Calu3 (cell line): ENCODE results near the gene GCC2. TPM values are rescaled to one million over a fixed set of nuclear protein-coding genes. Genes with fewer than 3 reads are reported as not detected.
"Not testable (repeated sequence)": the region's sequence is repeated elsewhere in the genome, so short reads cannot be mapped to it uniquely, and the experiment has no call there.

ENCODE experiments used
- BruUV-seq: library from RNA; stranded (reverse); fragments of 400-500 nt; replicated peaks from 2 replicates; lab custom pipeline; 2021; lab: Mats Ljungman, UMichigan
- CTCF ChIA-PET: fragments of 300-600 bp; sonication (Branson Sonifier 250); formaldehyde crosslinking; loops from one replicate; lab custom pipeline; 2022; ENCODE audit warnings: antibody characterized with exemption; lab: Charles Lee
- DNase-seq: peaks from one replicate; pipeline ENCODE4 v3.0.0; 2022
- H3K27ac Mint-ChIP-seq: one replicate; pipeline ENCODE4 v1.8.0; 2022; ENCODE audit warnings: mixed read lengths; ENCODE audit not compliant: unreplicated experiment
- H3K27me3 Mint-ChIP-seq: one replicate; pipeline ENCODE4 v1.8.0; 2022; ENCODE audit warnings: mixed read lengths; ENCODE audit not compliant: unreplicated experiment
- H3K36me3 Mint-ChIP-seq: one replicate; pipeline ENCODE4 v1.8.0; 2022; ENCODE audit warnings: mild to moderate bottlenecking, moderate library complexity, mixed read lengths; ENCODE audit not compliant: insufficient read depth, unreplicated experiment
- H3K4me1 Mint-ChIP-seq: one replicate; pipeline ENCODE4 v1.8.0; 2022; ENCODE audit warnings: mild to moderate bottlenecking, low read depth, mixed read lengths; ENCODE audit not compliant: unreplicated experiment
- H3K4me3 Mint-ChIP-seq: one replicate; pipeline ENCODE4 v1.8.0; 2022; ENCODE audit warnings: mild to moderate bottlenecking, low read depth, moderate library complexity, mixed read lengths; ENCODE audit not compliant: unreplicated experiment
- H3K9me3 Mint-ChIP-seq: one replicate; pipeline ENCODE4 v1.8.0; 2022; ENCODE audit warnings: low read depth, mixed read lengths; ENCODE audit not compliant: unreplicated experiment
- intact Hi-C: fragments of 100-400 bp; cut with micrococcal nuclease; formaldehyde crosslinking; loops from one replicate; pipeline ENCODE4 v1.10.0; 2022; ENCODE audit not compliant: unreplicated experiment
- total RNA-seq: library from RNA; stranded (reverse); gene quantifications from 2 replicates; pipeline ENCODE4 v1.2.3, GENCODE V29; 2022
- TF ChIP-seq, protein P1 (sequence below): fragments of 200-600 bp; IDR thresholded peaks from one replicate; pipeline ENCODE4 v1.8.0; 2022; ENCODE audit warnings: antibody characterized with exemption; ENCODE audit not compliant: unreplicated experiment

GCC2 gene
- total RNA-seq, 1 experiment from 2014 or later, result 54.9 TPM

DNA sequence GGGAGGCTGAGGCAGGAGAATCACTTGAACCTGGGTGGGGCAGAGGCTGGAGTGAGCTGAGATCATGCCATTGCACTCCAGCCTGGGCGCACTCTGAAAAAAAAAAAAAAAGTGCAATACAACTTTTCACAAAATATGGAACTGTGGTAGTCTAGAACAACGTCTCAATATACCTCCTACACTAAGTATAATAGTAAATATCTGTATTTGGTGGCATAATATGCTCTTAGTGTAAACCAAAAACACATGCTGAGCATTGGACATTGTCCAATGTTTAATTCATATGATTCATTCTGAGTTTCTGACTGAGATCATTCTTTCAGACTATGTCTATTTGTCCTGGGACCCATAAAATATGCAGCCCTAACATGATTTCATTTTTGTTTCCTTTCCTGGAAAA lies 65.5 kb downstream of the GCC2 start:
- H3K9me3 Mint-ChIP-seq, H3K27ac Mint-ChIP-seq, H3K4me1 Mint-ChIP-seq, H3K4me3 Mint-ChIP-seq, CTCF ChIA-PET, intact Hi-C loops, H3K27me3 Mint-ChIP-seq, DNase-seq, H3K36me3 Mint-ChIP-seq, BruUV-seq: not testable (repeated sequence)

DNA sequence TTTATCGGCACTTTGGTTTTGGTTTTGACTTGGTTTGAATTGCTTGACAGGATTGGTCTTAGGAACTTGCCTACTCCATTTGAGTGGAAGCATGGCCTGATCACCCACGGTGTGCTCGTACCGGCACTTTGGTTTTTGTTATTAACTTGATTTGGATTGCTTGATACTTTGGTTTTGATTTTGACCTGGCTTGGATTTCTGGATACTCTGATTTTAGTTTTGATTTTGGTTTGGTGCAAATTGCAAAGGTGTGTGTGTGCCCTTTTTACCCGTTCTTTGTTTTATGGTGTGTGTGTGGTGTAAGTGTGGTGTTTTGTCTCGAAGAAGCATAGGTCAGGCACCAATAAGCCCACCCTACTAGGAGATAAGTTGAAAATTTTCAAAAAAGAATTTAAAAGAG lies 75.7 kb downstream of the GCC2 start:
- H3K9me3 Mint-ChIP-seq, H3K4me3 Mint-ChIP-seq, intact Hi-C loops, H3K4me1 Mint-ChIP-seq, H3K27me3 Mint-ChIP-seq, CTCF ChIA-PET, BruUV-seq, H3K27ac Mint-ChIP-seq, DNase-seq, H3K36me3 Mint-ChIP-seq: not testable (repeated sequence)

DNA sequence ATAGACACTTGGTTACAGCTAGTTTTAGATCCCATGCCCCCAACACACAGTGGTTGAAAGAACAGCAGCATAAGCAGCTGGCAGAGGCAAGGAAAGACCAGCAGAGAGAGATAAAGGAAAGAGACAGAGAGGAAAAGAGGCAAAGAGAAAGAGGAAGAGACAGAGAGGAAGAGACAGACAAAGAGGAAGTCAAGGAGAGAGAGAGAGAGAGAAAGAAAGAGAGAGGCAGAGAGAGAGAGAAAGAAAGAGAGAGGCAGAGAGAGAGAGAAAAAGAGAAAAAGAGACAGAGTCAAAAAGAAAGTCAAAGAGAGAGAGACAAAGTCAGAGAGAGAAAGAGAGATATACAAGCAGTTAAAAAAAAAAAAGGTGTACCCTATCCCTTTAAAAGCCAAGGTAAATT lies 76.3 kb downstream of the GCC2 start:
- not testable (repeated sequence) for H3K27ac Mint-ChIP-seq, BruUV-seq

DNA sequence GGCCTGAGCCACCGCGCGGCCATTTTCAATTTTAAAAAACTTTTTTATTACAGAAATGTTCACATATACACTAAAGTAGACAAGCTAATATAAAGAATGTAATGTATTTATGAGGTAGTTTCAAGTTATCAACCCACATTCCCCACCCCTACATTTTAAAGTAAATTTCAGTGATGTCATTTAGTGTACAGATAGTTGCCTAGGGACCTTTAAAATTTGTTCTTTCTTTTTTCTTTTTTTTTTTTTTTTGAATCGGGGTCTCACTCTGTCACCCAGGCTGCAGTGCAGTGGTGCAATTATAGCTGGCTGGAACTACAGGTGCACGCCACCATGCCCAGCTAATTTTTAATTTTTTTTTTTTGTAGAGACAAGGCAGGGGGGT lies 82.7 kb downstream of the GCC2 start:
- TF ChIP-seq, protein P1, sequence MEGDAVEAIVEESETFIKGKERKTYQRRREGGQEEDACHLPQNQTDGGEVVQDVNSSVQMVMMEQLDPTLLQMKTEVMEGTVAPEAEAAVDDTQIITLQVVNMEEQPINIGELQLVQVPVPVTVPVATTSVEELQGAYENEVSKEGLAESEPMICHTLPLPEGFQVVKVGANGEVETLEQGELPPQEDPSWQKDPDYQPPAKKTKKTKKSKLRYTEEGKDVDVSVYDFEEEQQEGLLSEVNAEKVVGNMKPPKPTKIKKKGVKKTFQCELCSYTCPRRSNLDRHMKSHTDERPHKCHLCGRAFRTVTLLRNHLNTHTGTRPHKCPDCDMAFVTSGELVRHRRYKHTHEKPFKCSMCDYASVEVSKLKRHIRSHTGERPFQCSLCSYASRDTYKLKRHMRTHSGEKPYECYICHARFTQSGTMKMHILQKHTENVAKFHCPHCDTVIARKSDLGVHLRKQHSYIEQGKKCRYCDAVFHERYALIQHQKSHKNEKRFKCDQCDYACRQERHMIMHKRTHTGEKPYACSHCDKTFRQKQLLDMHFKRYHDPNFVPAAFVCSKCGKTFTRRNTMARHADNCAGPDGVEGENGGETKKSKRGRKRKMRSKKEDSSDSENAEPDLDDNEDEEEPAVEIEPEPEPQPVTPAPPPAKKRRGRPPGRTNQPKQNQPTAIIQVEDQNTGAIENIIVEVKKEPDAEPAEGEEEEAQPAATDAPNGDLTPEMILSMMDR, result no peak
- CTCF ChIA-PET, result no interaction called here
- Mint-ChIP-seq H3K4me1 (peaks cover 16% of the 10 kb centered on the region), H3K27me3 (no peaks in the 10 kb centered on the region), H3K9me3 (no peaks in the 10 kb centered on the region), H3K4me3 (peak overlapping the region; percentile 73), H3K27ac (peak overlapping the region; percentile 71), H3K36me3 (peaks cover 26% of the 10 kb centered on the region)
- no TSS peak for BruUV-seq
- intact Hi-C loops, result no loop called here
- no peak for DNase-seq

More for the DNA sequence above, 76.3 kb downstream of the GCC2 start:
- H3K27me3 Mint-ChIP-seq, H3K9me3 Mint-ChIP-seq, H3K4me1 Mint-ChIP-seq, DNase-seq, intact Hi-C loops, H3K36me3 Mint-ChIP-seq, H3K4me3 Mint-ChIP-seq, CTCF ChIA-PET: not testable (repeated sequence)

DNA sequence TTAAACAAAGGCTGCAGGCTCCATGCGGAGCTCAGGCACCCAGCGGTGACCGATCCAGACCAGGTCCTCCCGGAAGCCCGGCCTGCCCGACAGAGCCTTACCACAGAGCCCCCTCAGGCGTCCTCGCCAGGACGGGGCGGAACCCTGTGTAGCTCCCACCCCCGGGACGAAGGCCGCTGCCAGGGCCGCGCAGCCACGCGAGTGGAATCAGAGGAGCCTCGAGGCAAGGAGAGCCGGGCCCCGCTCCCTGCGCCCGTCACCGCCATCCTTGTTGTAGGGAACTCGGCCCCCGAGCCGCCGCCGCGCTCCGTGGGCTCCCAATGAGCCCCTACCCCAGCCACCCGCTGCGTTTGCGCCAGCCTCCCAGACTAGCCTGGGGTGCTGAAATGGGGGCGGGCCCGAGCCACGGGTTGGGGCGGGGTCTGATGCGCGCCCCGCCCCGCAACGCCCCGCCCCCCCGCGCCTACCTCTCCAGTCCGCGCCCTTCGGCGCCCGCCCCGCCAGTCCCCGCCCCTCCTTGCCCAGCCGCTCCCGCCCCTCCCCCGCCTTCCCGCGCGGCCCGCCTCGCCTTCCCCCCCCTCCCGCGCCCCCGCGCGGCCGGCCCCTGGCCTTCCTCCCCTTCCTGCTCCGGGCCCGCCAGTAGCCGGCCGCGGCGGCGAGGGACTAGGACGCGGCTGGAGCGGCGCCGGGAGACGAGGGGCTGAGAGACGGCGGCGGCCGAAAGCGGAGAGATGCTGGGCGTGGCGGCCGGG lies 85.0 kb downstream of the GCC2 start, which contains the start of gene LIMS1:
Gene LIMS1, plus strand, starts transcription at position 639 of the 752 bp plus-strand sequence. Its CDS starts 93 bp downstream, at position 732.
- TF ChIP-seq, protein P1, result no peak
- Mint-ChIP-seq H3K36me3 (peaks cover 26% of the 10 kb centered on the region), H3K4me1 (peaks cover 35% of the 10 kb centered on the region), H3K27ac (peak within 1 kb of the TSS; percentile 85), H3K9me3 (no peaks in the 10 kb centered on the region), H3K4me3 (peak within 1 kb of the TSS; percentile 87), H3K27me3 (no peaks in the 10 kb centered on the region)
- CTCF ChIA-PET, result interaction anchor here (0.7 to 1.3 kb wide), 3 partner anchors 50 to 103 kb away, joined by 3 to 5 read pairs (median 4); no protein-coding TSS in a partner anchor
- intact Hi-C loops, result no loop called here
- peak; percentile 92 for DNase-seq
- BruUV-seq, result no TSS peak
